ENCODE data around the gene SLC22A7.
"Not testable (repeated sequence)": the region's sequence is repeated elsewhere in the genome, so short reads cannot be mapped to it uniquely, and the experiment has no call there.

SLC22A7 gene

DNA sequence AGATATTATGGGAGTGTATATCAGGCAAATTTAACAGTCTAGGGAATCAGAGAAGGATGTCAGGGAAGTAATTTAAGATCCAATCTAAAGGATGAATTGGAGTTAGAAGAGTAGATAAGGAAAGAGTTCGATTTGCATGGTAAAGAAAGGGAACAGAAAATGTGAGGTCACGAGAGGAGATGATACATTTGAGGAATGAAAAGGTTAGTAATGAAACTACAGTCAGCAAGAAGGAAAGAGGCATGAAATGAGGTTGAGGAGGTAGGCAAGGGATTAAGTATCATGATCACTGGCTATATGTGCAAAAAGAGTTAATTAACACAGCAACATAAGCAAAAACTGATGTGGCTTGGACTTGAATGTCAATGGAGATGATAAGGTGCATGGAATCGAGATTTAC lies 49.0 kb downstream of the SLC22A7 start:
- DNase-seq: no peak

DNA sequence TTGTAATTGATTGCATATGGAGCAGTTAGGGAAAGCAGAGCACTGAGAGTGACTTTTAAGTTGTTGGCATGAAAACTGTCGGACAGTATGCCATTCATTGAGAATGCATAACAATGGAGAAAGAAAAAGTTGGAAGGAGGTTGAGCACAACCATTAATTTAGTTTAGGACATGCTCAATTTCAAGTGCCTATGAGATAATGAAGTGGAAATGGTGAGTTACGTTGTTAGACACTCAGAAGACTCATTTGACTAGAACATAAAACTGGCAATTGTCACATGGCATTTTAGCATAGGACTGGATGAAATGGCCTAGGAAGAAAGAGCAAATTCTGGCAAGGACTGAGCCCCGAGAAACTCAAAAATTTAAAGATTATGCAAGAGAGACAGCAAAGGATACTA lies 49.4 kb downstream of the SLC22A7 start:
- no peak for DNase-seq

DNA sequence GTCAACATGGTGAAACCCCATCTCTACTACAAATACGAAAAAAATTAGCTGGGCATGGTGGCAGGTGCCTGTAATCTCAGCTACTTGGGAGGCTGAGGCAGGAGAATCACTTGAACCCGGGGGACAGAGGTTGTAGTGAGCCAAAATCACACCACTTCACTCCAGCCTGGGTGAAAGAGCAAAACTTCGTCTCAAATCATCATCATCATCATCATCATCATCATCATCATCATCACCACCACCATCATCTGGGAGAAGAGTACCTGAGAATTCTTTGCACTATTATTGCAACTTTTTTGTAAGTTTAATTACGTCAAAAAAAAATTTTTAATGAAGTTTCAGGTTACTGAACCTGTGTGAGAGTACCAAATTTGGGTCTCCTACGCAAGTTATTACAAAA lies 53.9 kb downstream of the SLC22A7 start:
- not testable (repeated sequence) for DNase-seq
